DMS153 treated with DMSO at 0.1 percent for 48 hours (cell line): ENCODE measurements around the gene FHL5.
"Not testable (repeated sequence)": the region's sequence is repeated elsewhere in the genome, so short reads cannot be mapped to it uniquely, and the experiment has no call there.

Source experiments
- DNase-seq: peaks from one replicate; lab custom pipeline; 2025; ENCODE audit not compliant: unreplicated experiment; lab: John Stamatoyannopoulos, UW

FHL5 gene, protein sequence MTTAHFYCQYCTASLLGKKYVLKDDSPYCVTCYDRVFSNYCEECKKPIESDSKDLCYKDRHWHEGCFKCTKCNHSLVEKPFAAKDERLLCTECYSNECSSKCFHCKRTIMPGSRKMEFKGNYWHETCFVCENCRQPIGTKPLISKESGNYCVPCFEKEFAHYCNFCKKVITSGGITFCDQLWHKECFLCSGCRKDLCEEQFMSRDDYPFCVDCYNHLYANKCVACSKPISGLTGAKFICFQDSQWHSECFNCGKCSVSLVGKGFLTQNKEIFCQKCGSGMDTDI

DNA sequence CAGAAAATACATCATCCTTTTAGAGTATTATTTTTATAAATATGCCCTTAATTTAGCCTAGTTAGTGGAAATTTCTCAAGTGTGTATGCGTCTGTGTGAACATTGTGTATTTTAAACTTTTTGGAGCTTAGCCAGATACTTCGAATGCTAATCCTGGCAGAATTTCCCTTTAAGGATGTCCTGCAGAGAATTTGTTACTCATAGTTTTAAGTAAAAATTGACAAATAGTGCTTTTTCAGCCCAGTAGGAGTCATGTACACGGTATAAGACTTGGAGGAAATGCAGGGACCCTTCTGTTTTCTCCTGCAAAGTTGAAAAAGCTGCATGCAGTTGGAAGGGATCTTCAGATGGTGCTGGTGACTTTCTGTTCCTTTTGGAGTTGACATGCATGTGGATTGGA is at the start of gene FHL5:
Gene FHL5 (plus strand): TSS at position 243 of the 400 bp plus-strand sequence. CDS start 40,486 bp downstream, outside the sequence.
- no peak for DNase-seq

DNA sequence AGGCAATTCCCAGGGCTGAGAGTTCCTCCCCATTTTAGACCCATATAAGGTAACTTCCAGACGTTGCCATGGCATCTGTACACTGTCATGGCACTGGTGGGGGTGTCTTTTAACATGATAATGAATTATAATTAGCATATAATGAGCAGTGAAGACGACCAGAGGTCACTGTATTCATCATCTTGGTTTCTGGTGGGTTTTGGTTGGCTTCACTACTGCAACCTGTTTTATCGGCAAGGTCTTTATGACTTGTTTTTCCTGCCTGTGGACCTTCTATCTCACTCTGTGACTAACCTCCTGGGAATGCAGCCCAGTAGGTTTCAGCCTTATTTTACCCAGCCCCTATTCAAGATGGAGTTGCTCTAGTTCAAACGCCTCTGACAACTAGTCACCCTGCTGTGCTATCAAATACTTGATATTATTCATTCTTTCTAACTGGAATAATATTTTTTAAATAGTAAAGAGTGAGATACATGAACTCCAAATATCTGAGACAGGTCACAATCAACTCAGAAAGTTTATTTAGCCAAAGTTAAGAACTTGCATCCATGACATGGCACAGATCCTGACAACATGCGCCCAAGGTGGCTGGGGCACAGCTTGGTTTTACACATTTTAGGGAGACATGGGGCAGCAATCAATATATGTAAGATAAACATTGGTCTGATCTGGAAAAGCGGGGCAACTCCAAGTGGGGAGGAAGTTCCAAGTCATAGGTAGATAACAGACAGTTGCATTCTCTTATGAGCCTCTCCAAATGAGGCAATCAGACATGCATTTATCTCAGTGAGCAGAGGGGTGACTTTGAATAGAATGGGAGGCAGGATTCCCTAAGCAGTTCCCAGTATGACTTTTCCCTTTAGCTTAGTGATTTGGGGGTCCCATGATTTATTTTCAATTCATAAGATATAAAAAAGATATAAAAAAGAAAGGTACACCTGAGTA is 42.5 kb upstream of the FHL5 start:
- DNase-seq, result no peak

DNA sequence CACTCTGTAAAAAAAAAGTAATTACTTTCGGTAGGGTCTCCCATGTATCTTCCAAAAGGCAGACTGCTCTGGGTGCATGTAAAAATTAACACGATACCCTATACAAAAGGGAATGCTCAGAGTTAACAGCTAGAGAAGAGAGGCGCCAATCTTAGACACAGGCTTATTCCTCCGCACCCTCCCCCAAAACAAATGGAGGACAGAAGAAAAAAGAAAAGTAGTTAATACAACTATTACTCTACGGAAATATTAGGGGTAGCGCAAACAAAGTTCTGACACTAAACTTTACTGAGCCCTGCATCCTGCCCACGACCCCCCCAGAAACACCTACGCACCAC is 41.7 kb upstream of the FHL5 start:
- DNase-seq, result no peak

DNA sequence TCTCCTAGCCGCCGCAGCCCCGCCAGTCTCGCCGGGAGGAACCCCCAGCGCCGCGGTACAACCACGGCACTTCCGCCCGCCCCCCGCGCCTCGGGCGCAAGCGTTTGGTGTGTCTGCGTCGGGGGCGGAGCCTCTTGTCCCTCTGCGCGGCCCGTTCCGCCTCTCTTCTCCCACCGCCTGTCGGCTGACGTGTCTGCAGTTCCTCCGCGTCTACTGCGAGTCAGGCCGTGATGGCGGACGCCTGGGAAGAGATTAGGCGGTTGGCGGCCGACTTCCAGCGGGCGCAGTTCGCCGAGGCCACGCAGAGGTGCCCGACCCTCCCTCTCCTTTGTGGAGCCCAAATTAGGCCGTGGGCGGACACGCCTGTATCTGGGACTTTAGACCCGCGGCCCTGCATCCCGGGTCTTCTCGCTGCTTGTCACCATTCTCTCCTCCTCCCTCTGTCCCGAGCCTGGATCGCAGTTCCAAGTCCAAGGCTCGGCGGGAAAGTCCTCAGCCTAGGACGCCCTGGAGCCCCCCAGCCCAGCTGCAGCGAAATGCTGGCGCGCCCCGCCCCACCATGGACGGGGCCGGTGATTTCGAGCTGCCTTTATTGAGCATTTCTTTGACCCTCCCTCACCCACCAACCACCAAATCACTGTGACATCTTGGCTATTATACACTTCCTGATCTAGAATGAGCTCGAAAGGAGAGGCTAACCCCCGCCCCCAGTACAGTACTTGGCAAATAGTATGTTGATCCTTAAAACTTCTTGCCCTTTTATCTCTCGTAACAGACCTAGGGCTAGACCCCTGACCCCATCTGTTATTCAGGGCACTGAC is 41.1 kb upstream of the FHL5 start, which contains the start of gene UFL1:
Gene UFL1 (plus strand): TSS at position 163 of the 821 bp plus-strand sequence. CDS start 68 bp downstream, at position 231.
- DNase-seq, result peak; percentile 90

DNA sequence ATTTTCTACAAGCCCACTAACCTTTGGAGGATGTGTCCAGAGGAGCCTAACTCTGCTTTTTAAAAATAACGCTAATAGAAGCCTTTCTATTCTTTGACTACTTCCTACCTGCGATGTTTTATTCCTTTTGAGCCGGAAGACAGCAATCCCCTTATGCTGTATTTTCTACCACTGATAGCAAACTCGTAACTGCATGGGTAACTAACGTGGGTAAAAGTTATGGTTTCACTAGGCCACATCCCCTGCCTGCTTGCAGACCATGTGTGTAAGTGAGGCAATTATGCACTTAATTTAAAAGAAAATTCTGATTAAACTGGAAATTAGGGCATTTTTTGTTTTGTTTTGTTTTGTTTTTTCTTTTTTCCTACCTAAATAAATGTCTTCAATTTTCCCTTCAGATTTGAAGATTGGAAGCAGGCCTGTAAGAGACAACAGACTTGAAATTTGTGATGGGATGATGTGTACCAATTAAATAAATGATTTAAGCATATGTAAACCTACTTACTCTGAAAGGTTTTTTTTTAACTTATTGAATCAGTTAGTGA is 40.4 kb upstream of the FHL5 start:
- no peak for DNase-seq

DNA sequence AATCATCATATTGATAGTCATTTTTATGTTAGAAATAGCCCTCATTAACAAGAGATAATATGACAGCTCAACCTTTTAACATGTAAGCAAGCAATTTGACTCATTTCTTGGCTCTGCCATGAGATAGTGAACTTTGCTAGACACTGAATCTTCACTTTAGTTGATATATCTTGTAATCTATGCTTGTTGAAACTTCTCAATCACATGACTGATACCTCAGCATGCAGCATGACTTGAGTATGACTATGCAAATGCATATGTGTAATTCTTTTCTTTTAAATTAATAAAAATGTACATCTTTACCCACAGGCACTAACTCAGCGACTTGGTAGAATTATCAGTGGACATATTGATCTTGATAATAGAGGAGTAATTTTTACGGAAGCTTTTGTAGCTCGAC is 34.7 kb upstream of the FHL5 start:
- DNase-seq, result no peak

DNA sequence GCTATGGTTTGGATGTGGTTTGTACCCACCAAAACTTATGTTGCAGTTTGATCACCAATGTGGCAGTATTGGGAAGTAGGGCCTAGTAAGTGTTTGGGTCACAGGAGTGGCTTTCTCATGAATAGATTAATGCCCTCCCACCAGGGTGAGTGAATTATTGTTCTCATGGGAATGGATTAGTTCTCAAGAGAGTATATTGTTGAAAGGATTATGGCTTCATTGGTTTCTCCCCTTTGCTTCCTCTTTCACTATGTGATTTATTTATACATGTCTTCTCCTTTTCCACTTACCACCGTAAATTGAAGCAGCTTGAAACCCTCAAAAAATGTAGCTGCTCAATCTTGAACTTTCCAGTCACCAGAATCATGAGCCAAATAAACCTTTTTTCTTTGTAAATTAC is 30.5 kb upstream of the FHL5 start:
- no peak for DNase-seq

DNA sequence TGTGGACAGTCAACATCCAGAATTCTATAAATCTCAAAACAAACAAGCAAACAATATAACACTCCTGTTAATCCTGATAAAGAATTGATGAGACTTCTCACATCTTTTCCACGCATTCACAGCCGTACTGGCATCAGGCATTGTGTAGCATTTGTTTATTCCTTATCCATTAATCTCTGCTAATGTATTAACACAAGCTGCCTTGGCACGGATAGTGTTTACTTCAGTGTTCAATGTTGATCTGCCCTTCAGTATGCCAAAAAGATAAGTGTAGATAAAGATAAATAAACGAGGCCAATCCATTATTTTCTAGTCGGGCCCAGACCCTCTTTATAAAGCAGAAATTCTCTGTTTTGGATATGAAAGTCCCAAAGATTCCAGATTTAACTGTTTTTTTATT is 25.2 kb upstream of the FHL5 start:
- DNase-seq, result no peak

DNA sequence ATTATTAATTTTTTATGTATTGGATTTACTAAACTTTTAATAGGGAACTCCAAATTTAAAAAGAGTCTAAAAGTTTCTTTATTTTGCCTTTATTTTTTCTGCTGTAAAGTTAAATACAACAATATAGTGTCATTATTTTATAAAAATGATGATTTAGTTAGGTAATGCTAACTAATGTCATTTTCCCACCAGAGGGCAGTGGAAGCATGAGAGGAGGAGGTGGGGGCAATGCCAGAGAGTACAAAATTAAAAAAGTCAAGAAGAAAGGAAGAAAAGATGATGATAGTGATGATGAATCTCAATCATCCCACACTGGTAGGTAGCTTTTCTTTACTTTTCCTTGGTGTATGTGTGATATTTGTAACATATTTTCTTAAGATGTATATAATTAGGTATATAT is 20.2 kb upstream of the FHL5 start:
- no peak for DNase-seq

DNA sequence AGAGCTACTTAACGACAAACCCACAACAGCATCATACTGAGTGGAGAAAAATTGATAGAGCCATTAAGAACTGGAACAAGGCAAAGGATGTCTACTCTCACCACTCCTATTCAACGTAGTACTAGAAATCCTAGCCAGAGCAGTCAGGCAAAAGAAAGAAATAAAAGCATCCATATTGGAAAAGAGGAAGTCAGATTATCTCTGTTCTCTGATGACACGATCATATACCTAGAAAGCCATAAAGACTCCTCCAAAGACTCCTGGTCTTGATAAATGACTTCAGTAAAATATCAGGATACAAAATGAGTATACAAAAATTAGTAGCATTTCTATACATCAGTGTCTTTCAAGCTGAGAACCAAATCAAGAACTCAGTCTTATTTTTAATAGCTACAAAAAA is 17.0 kb upstream of the FHL5 start:
- no peak for DNase-seq

DNA sequence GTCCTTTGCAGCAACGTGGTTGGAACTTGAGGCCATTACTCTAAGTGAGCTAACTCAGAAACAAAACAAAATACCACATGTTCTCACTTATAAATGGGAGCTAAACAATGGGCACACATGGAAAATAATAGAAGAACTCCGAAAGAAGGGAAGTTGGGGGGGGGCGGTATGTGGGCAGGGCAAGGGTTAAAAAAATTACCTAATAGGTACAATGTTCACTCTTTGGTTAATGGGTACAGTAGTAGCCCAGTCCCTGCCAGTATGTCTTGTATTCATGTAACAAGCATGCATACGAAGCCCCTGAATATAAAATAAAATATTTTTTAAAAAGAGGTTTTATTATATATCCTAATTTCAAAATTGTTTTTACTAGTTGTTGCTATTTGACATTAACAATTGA is 15.3 kb upstream of the FHL5 start:
- DNase-seq, result no peak

DNA sequence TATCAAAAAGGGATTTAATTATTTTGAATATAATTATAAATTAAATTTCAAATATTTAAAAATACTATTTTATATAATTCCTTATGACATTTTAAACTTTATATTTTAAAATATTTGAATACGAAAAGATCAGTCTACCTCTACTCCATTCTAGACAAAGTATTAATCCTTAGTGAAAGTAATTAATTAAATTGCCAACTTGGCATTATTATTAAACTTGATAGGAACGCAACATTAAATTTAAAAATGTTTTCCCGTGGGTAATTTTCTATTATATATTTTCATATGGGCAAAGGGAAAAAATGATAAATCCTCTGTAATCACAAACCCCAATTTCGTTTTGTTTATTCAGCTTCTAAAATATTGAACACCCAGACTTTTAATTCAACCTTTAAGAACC is 8.4 kb upstream of the FHL5 start:
- no peak for DNase-seq

DNA sequence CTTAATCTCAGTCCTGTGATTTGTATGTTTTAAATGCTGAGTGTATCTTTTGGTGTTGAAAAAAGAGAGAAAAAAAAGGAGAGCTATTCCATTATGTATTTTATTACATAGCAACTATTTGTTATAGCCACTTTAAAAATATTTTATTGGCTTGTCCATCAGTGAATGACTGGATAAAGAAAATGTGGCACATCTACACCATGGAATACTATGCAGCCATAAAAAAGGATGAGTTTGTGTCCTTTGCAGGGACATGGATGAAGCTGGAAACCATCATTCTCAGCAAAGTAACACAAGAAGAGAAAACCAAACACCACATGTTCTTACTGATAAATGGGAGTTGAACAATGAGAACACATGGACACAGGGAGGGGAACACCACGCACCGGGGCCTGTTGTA is 3.2 kb upstream of the FHL5 start:
- not testable (repeated sequence) for DNase-seq

DNA sequence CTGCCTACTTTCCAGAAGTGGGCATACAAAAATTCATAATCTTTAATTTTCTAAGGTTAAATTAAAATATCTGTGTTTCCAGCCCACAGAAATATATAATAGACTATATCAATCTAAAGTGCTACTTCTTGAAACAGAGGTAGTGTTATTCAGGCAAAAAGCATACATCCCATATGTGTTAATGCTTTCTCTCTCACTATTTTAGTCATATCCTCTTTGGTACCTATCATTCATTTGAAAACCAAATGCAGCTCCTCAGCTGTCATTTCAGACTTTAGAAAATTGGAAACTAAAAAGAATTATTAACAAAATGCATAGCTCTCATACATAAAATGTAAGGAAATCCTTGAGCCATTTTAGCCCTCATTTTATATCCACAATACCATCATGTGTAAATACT is 925 bp downstream of the FHL5 start:
- no peak for DNase-seq

DNA sequence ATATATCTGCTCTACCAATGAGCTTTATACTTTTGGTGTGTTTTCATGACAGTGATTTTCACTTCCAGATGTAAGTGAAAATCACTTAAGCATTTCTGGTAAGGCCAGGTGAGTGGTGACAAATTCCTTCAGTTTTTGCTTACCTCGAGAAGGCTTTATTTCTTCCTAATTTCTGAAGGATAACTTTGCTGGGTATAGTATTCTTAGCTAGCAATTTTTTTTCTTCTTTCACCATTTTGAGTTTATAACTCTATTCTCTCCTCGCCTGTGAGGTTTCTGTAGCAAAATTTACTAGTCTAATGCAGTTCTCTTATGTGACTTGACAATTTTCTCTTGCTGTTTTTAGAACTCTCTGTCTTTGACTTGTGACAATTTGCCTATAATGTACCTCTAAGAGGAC is 7.1 kb downstream of the FHL5 start:
- DNase-seq, result no peak

DNA sequence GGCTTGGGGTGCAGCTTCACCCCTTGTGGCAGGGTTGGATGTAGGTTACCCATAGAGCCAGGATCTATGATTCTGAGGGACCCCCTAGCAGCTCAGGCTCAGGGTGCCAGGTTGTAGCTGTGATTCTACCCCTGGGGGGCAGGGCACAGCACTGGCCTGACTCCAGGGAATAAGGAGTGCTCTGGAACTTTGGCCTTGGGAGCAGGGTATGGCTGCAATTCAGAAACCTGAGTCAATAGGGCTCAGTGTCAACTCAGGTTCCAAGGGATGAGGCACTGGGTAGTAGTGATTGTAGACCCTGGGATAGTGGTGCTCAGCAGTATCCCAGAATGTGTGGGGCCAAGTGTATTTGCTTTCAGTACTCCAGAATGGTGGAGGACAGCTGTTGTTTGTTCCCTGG is 8.6 kb downstream of the FHL5 start:
- no peak for DNase-seq

DNA sequence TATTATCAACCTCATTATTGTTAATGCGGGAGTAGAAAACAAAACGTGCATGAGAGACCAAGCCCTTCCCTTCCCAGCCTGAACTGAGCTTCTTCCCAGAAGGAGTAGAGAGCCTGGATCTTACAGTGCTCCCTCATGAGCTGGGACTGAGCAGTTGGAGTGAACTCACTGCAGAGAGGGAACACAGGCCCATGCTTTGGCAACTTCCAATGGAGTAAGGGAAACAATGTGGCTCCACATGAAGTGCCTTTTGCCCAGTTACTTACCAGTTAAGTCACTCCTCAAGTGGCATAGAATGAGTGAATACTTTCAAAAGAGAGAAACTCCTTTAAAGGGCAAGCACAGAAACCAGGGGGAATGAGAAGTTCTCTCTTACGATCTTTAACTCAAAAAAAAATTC is 12.4 kb downstream of the FHL5 start:
- DNase-seq, result no peak

DNA sequence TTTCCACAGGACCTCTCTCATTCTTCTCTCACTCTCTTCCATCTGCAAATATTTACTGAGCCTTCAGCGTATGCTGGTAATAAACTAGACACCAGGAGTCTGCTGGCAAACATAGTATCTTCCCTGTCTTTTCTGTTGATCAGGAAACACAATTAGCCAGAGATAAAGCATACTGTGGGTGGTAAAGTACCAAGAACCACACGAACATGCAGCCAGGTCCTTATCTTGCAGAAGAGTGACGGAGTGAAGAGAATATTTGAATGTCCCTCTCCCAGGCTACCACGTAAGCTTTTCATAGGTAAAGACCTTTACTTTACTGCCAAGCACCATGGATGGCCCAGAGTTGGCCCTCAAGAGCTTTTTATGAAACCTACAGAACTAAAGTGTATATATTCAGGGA is 13.3 kb downstream of the FHL5 start:
- no peak for DNase-seq

DNA sequence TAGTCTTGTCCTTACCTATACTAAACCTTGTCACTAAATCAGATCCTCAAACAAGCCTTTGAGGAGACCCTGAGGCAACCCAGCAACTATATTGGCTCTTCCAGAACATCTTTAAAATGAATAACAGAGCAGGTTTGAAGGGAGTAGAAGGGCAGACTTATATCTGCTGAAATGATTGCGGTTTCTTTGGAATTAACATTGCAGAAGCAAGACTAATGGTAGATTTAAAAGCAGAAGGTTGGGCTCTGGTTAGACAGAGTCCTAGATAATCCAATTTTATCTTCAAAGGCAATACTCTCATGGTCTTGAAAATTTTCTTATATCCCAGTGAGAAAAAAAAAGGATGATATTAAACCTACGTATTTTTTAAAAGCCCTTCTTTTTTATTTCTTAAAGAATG is 19.1 kb downstream of the FHL5 start:
- no peak for DNase-seq

DNA sequence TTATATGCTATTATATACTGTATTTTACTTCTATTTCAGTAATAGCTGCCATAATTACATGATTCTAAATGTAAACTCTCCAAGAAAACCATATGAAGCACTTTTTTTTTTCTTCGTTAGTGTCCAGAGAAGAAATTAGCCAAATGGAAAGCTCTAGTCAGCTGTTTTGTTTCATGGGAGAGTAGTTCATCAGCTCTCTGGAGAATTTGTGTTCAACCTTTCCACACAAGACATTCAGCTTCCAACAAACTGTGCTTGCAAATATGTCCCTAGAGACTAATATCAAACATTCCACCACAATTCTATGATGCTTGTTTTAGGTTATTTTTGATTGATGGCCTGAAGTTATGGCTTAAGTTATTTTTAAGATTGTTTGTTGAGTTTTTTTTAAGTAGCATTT is 19.5 kb downstream of the FHL5 start:
- DNase-seq, result no peak

DNA sequence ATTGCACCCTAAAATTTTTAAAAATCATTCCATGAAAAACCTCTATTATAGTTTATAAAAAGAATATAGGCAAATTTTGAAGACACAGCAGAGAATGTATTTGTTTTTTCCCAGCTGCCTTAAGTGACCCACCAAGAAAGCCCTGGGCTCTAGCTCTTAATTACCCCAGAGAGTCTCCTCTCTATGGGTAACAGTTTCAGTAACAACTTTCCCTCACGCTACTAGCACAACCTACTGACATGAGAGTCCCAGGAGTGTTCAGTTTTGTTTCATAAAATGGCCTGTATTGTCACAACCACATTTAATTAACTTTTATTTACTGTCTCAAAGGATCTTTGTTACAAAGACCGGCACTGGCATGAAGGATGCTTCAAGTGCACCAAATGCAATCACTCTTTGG is 41.5 kb downstream of the FHL5 start:
- DNase-seq, result no peak
